BE2C (cell line): ENCODE measurements around the gene ERI3.
A peak's percentile ranks its signal among the peaks of the same experiment; 100 is the strongest.

ENCODE experiments used
- DNase-seq: peaks from one replicate; pipeline ENCODE4 v3.0.0-alpha.2; 2020
- H3K27me3 ChIP-seq: fragments of 250-450 bp; sonication (Bioruptor Pico); 2 replicates; pipeline ENCODE4 v1.5.1; 2020; ENCODE audit warnings: mild to moderate bottlenecking
- H3K36me3 ChIP-seq: fragments of 250-450 bp; sonication (Bioruptor Pico); 2 replicates; pipeline ENCODE4 v1.5.1; 2020; ENCODE audit warnings: mild to moderate bottlenecking
- H3K4me1 ChIP-seq: fragments of 250-450 bp; sonication (Bioruptor Pico); 2 replicates; pipeline ENCODE4 v1.5.1; 2020
- H3K4me3 ChIP-seq: 2 replicates; pipeline ENCODE4 v1.5.1; 2011; ENCODE audit warnings: low read depth, low read length
- H3K9me3 ChIP-seq: fragments of 250-450 bp; sonication (Bioruptor Pico); 2 replicates; pipeline ENCODE4 v1.5.1; 2020
- CTCF ChIP-seq: IDR thresholded peaks from 2 replicates; pipeline ENCODE4 v1.5.1; 2012; ENCODE audit warnings: mild to moderate bottlenecking, low read depth, low read length

ERI3 gene

GRCh38 chr1:44366371-44366975, 11.4 kb upstream of the ERI3 start:
- Histone ChIP-seq H3K36me3 (no peaks in the 10 kb centered on the region), H3K4me3 (no peak overlapping the region), H3K27me3 (no peaks in the 10 kb centered on the region), H3K4me1 (no peaks in the 10 kb centered on the region), H3K9me3 (no peaks in the 10 kb centered on the region)
- no peak for TF ChIP-seq CTCF
- no peak for DNase-seq

- DNase-seq, result no peak
- TF ChIP-seq CTCF, result peak; percentile 14; the same call in 1 of the 2 replicates
- H3K36me3 ChIP-seq, result no peaks in the 10 kb centered on the region
Measured at GRCh38 chr1:44361478-44361877, 6.4 kb upstream of the ERI3 start.

GRCh38 chr1:44359234-44359935, 4.3 kb upstream of the ERI3 start:
- H3K36me3 ChIP-seq, result no peaks in the 10 kb centered on the region
- no peak overlapping the region for H3K4me3 ChIP-seq
- H3K27me3 ChIP-seq, result no peaks in the 10 kb centered on the region
- DNase-seq, result no peak
- H3K4me1 ChIP-seq, result no peaks in the 10 kb centered on the region
- no peak for TF ChIP-seq CTCF
- no peaks in the 10 kb centered on the region for H3K9me3 ChIP-seq

More at GRCh38 chr1:44361478-44361877, 6.4 kb upstream of the ERI3 start:
- H3K27me3 ChIP-seq, result no peaks in the 10 kb centered on the region
- H3K4me3 ChIP-seq, result no peak overlapping the region
- no peaks in the 10 kb centered on the region for H3K4me1 ChIP-seq
- H3K9me3 ChIP-seq, result no peaks in the 10 kb centered on the region

- no peaks in the 10 kb centered on the region for H3K9me3 ChIP-seq
- no peaks in the 10 kb centered on the region for H3K36me3 ChIP-seq
- DNase-seq, result no peak
- TF ChIP-seq CTCF, result no peak
- H3K4me3 ChIP-seq, result no peak overlapping the region
- H3K27me3 ChIP-seq, result no peaks in the 10 kb centered on the region
- H3K4me1 ChIP-seq, result no peaks in the 10 kb centered on the region
Measured at GRCh38 chr1:44357710-44358109, 2.7 kb upstream of the ERI3 start.

GRCh38 chr1:44355582-44356305, 687 bp upstream of the ERI3 start:
- TF ChIP-seq CTCF, result no peak
- Histone ChIP-seq H3K4me3 (peak overlapping the region; percentile 37), H3K9me3 (no peaks in the 10 kb centered on the region), H3K4me1 (no peaks in the 10 kb centered on the region), H3K27me3 (no peaks in the 10 kb centered on the region), H3K36me3 (no peaks in the 10 kb centered on the region)
- no peak for DNase-seq
